Upper lobe of right lung (tissue), 1 donor: Measurements from ENCODE around the gene CLEC1B. TPM values are rescaled to one million over a fixed set of nuclear protein-coding genes. Genes with fewer than 3 reads are reported as not detected.

Experiments
- ATAC-seq: fragments of 200-7000 bp; cut with Tn5 transposase; one replicate; pipeline ENCODE4 v1.9.1; 2020; ENCODE audit warnings: mild to moderate bottlenecking, moderate library complexity
- DNase-seq: peaks from one replicate; pipeline ENCODE4 v3.0.0-alpha.2; 2020
- H3K27ac ChIP-seq: fragments of 200-600 bp; one replicate; pipeline ENCODE4 v1.8.0; 2022
- H3K27me3 ChIP-seq: fragments of 200-600 bp; one replicate; pipeline ENCODE4 v1.8.0; 2022; ENCODE audit warnings: mild to moderate bottlenecking
- H3K36me3 ChIP-seq: fragments of 200-600 bp; one replicate; pipeline ENCODE4 v1.8.0; 2022
- H3K4me1 ChIP-seq: fragments of 200-600 bp; one replicate; pipeline ENCODE4 v1.8.0; 2022
- H3K4me3 ChIP-seq: fragments of 200-600 bp; one replicate; pipeline ENCODE4 v1.8.0; 2022; ENCODE audit warnings: mild to moderate bottlenecking
- H3K9me3 ChIP-seq: fragments of 200-600 bp; one replicate; pipeline ENCODE4 v1.8.0; 2022
- intact Hi-C: fragments of 100-400 bp; cut with DNase I; formaldehyde crosslinking; loops from one replicate; pipeline ENCODE4 v1.11.0; 2022
- long read RNA-seq: library from polyadenylated mRNA; unstranded; transcript quantifications from one replicate; pipeline ENCODE4 v2.0.0, GENCODE V29; 2021
- total RNA-seq: library from RNA; stranded (reverse); fragmentation: NEBNext Ultra II Directional; extraction: Animal tissue kit (Norgen Biotek cat#: 25700); gene quantifications from one replicate; pipeline ENCODE4 v1.2.1, GENCODE V29; 2021
- TF ChIP-seq, protein P1 (sequence below): fragments of 200-600 bp; IDR thresholded peaks from one replicate; pipeline ENCODE4 v1.8.0; 2022; ENCODE audit warnings: antibody characterized with exemption
- donor health status: DM: no; HTN: yes; CAD: no; lungs with severe emphysema.

Gene CLEC1B
- not detected for total RNA-seq
- long read RNA-seq = 0 reads

DNA sequence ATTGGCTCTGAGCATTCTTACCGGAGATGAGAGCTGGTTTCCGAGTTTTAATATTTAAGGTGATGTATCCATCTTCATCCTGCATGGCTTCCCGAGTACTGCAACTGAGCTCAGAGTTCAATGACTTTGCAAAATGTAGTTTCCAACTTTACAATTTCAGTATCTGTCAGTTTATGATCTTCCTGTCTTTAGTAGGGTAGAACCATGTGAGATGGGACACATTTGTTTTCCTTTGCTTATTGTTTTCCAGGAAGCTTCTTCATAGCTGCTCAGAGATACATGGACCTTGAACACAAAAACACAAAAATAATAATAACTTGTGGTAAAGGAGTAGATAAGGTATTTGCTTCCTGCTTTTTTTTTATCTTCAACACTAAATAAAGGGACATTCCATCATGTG lies at the start of gene CLEC1B:
TSS of gene CLEC1B (minus strand) at position 106 of the 400 bp plus-strand sequence. CDS start at position 85, 21 bp downstream.
- Histone ChIP-seq H3K27ac (no peak within 1 kb of the TSS), H3K27me3 (no peaks in the 10 kb centered on the region), H3K9me3 (no peaks in the 10 kb centered on the region), H3K4me1 (no peaks in the 10 kb centered on the region), H3K4me3 (no peak within 1 kb of the TSS), H3K36me3 (no peaks in the 10 kb centered on the region)
- TF ChIP-seq, protein P1, sequence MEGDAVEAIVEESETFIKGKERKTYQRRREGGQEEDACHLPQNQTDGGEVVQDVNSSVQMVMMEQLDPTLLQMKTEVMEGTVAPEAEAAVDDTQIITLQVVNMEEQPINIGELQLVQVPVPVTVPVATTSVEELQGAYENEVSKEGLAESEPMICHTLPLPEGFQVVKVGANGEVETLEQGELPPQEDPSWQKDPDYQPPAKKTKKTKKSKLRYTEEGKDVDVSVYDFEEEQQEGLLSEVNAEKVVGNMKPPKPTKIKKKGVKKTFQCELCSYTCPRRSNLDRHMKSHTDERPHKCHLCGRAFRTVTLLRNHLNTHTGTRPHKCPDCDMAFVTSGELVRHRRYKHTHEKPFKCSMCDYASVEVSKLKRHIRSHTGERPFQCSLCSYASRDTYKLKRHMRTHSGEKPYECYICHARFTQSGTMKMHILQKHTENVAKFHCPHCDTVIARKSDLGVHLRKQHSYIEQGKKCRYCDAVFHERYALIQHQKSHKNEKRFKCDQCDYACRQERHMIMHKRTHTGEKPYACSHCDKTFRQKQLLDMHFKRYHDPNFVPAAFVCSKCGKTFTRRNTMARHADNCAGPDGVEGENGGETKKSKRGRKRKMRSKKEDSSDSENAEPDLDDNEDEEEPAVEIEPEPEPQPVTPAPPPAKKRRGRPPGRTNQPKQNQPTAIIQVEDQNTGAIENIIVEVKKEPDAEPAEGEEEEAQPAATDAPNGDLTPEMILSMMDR = no peak
- ATAC-seq (no peak), DNase-seq (no peak)
- intact Hi-C loops = no loop called here

DNA sequence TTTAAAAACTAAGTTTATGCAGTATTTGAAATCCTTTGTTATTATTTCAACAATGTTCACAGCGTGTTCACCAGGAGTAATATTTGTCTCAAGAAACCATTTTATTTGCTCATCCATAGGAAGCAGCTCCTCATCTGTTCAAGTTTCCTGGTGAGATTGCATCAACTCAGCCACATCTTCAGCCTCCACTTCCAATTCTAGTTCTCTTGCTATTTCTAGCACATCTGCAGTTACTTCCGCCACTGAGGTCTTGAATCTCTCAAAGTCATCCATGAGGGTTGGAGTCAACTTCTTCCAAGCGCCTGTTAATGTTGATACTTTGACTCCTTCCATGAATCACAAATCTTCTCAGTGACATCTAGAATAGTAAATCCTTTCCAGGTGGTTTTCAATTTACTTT lies 49.6 kb upstream of the CLEC1B start:
- H3K27ac ChIP-seq = no peak overlapping the region
- H3K36me3 ChIP-seq = no peaks in the 10 kb centered on the region
- H3K4me1 ChIP-seq = no peaks in the 10 kb centered on the region
- intact Hi-C loops = no loop called here
- DNase-seq (no peak), ATAC-seq (no peak)
- TF ChIP-seq, protein P1 = no peak
- H3K4me3 ChIP-seq = no peak overlapping the region
- H3K27me3 ChIP-seq = no peaks in the 10 kb centered on the region
- no peaks in the 10 kb centered on the region for H3K9me3 ChIP-seq

DNA sequence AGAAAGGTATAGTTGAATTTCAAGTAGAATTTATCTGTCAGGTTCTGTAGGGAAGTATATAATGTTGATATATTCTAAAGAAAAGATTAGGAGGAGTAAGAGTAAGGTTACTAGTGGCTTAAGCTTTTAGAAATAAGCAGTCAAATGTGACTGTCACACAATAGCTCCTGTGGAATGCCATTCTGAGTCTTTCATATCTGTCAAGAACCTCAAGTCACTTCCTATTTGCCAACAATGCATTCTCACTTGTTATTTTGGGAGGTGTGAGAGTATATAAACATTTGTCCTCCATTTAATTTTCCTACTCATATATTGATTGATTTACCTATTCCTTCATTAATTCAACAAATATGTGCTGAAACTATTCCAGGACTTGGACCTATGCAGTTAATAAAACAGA lies 43.2 kb upstream of the CLEC1B start:
- Histone ChIP-seq H3K9me3 (no peaks in the 10 kb centered on the region), H3K36me3 (no peaks in the 10 kb centered on the region), H3K4me3 (no peak overlapping the region), H3K27me3 (no peaks in the 10 kb centered on the region), H3K4me1 (no peaks in the 10 kb centered on the region), H3K27ac (no peak overlapping the region)
- ATAC-seq = no peak
- intact Hi-C loops = no loop called here
- no peak for DNase-seq
- TF ChIP-seq, protein P1 = no peak

DNA sequence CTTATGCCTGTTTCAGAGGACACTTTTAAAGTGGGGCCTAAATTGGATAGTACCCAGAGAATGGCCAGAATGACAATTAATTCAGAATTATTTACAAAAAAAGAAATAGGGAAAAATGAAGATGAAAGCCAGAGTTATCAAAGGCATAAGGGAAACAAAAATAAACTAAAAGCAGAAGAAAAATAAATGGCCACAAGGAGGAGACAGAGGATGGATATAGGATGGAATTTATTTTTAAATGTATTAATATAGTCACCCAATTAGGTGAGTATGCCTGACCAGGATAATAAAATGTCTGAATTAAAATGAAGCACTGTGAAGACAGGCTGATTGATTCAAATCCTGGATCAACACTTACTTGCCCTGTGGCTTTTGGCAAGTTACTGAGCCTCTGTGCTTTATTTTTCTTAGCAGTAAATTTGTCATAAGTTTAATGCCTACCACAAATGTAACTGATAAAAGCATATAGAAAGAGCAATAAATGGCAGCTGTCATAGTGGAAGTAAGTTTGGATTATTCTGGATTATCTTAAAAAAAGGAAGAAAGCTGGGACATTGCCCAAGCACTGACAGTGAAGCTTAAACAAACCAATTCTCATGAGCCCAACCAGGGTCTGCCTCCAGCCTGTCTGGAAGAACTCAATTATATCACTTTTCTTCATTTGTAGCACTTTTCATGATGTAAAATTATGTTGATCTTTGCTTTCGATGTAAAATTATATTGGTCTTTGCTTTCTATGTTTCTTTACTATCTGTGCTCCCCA lies 35.0 kb upstream of the CLEC1B start:
- Histone ChIP-seq H3K27me3 (no peaks in the 10 kb centered on the region), H3K36me3 (no peaks in the 10 kb centered on the region), H3K4me3 (no peak overlapping the region), H3K4me1 (no peaks in the 10 kb centered on the region), H3K27ac (no peak overlapping the region), H3K9me3 (no peaks in the 10 kb centered on the region)
- ATAC-seq (no peak), DNase-seq (no peak)
- TF ChIP-seq, protein P1 = peak; percentile 56
- intact Hi-C loops = no loop called here

DNA sequence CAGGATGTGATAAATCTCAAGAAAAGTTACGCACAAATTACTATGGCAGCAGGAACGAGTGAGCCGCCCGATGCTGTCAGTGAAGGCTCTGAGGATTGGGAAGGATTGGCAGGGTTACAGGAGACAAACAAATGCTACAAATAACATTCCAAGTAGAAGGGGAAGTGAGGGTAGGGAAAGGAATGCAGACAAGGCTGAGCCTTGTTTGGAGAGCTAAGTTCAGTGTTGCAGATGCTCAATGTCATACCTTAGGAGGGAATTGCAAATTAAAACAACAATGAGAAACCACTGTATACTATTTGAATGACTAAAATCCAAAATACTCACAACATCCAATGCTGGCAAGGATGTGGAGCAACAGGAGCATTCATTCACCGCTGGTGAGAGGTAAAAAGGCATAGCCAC lies 32.9 kb upstream of the CLEC1B start:
- no peak for ATAC-seq
- TF ChIP-seq, protein P1 = no peak
- intact Hi-C loops = no loop called here
- Histone ChIP-seq H3K9me3 (no peaks in the 10 kb centered on the region), H3K36me3 (no peaks in the 10 kb centered on the region), H3K4me3 (no peak overlapping the region), H3K27me3 (no peaks in the 10 kb centered on the region), H3K4me1 (no peaks in the 10 kb centered on the region), H3K27ac (no peak overlapping the region)
- DNase-seq = no peak
